Measurements from ENCODE around the gene CCR6. TPM values are rescaled to one million over a fixed set of nuclear protein-coding genes. Genes with fewer than 3 reads are reported as not detected.

The CCR6 gene
- not detected for total RNA-seq

GRCh38 chr6:167122827-167123657, at the start of gene CCR6:
Gene CCR6, plus strand, starts transcription at chr6:167123096. Its CDS starts 13,039 bp downstream, at chr6:167136135.

DNA sequence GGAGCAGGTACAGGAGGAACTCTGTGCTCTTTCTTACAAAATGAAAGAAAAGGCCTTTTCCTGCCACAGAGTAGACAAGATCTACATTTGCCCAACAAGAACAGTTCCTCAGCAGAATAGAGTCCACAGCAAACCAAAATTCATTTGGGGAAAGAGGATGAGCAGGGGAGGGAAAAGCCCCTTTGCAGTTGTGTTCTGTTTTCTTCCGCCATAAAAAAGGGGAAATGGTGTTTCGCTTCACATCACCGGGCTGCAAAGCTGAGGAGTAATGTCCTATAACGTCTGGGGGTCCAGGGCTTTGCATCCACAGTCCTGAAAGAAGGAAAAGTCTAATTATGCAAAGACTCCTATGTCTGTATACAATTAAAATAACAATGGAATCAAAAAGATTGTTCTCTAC, 35.0 kb downstream of the CCR6 start, which contains the start of gene GPR31:
Gene GPR31, minus strand, starts transcription at position 118 of the 400 bp plus-strand sequence. CDS start 149 bp downstream, outside the sequence.

Other genes starting within 250 kb of the CCR6 start
- 73.1 TPM for gene RNASET2, start 166.5 kb upstream of the CCR6 start, total RNA-seq
- gene CEP43, start 123.7 kb upstream of the CCR6 start, total RNA-seq: 27.3 TPM
- not detected for gene GPR31, start 34.9 kb downstream of the CCR6 start, total RNA-seq
- gene UNC93A, start 168.2 kb downstream of the CCR6 start, total RNA-seq: 0.82 TPM
- not detected for gene TTLL2, start 202.0 kb downstream of the CCR6 start, total RNA-seq